Gastrocnemius medialis (tissue), 4 donors: ENCODE measurements around the gene POLD2. TPM values are rescaled to one million over a fixed set of nuclear protein-coding genes. Genes with fewer than 3 reads are reported as not detected.

ENCODE experiments used
- ATAC-seq, 2 donors: fragments of 150-250 bp; one replicate each; pipeline ENCODE4 v1.9.1; 2016
- DNase-seq, 2 donors: peaks; one replicate each; pipeline ENCODE4 v3.0.0-alpha.2; 2019
- H3K27ac ChIP-seq, 4 donors: fragments of 200-600 bp; sonication (generic); 1 replicate in 1 of 4; 2 replicates in 3 of 4; pipeline ENCODE4 v1.5.1; 2016 to 2018; ENCODE audit warnings: mild to moderate bottlenecking in 2 of 4, moderate library complexity in 1 of 4
- H3K27me3 ChIP-seq, 3 donors: fragments of 200-600 bp; sonication (generic) in 2 of 3; 1 replicate in 1 of 3; 2 replicates in 2 of 3; pipeline versions ENCODE4 v1.5.1 to v1.6.0; 2016 to 2019; ENCODE audit warnings: mild to moderate bottlenecking in 1 of 3, moderate library complexity in 1 of 3
- H3K36me3 ChIP-seq, 2 donors: fragments of 200-600 bp; sonication (generic) in 1 of 2; one replicate each; pipeline ENCODE4 v1.5.1; 2017 to 2018
- H3K4me1 ChIP-seq, 2 donors: fragments of 200-600 bp; sonication (generic) in 1 of 2; one replicate each; pipeline ENCODE4 v1.5.1; 2016 to 2017; ENCODE audit warnings: mild to moderate bottlenecking in 2 of 2
- H3K4me3 ChIP-seq, 4 donors: fragments of 200-600 bp; sonication (generic) in 3 of 4; 1 replicate in 1 of 4; 2 replicates in 3 of 4; pipeline ENCODE4 v1.5.1; 2016 to 2019; ENCODE audit warnings: mild to moderate bottlenecking in 2 of 4
- H3K9me3 ChIP-seq, 3 donors: fragments of 200-600 bp; sonication (generic) in 2 of 3; 1 replicate in 1 of 3; 2 replicates in 2 of 3; pipeline ENCODE4 v1.5.1; 2016 to 2019
- POLR2A ChIP-seq, 2 donors: fragments of 450-650 bp; IDR thresholded peaks; one replicate each; pipeline ENCODE4 v1.6.1; 2017; ENCODE audit warnings: antibody characterized with exemption in 2 of 2, mild to moderate bottlenecking in 2 of 2, moderate library complexity in 2 of 2
- in situ Hi-C, 4 donors: fragments of 200-750 bp; cut with MboI; loops; one replicate each; pipeline versions ENCODE4 v1.15.0 to v1.8.0; 2017; ENCODE audit warnings: low sequenced_read_pairs in 4 of 4
- intact Hi-C: fragments of 100-400 bp; cut with DNase I; formaldehyde crosslinking; loops from one replicate; pipeline ENCODE4 v1.15.1; 2023; ENCODE audit warnings: low total_unique reads
- total RNA-seq, 4 donors: library from RNA; depleted of rRNA; stranded (reverse); fragments of >200 nt; gene quantifications; one replicate each; pipeline versions ENCODE4 v1.1.0 to v1.2.3, GENCODE V29; 2016
- TF ChIP-seq, protein P1 (sequence below), 5 experiments: fragments of 450-650 bp in 3 of 5; fragments of 200-600 bp in 2 of 5; sonication (generic) in 2 of 5; IDR thresholded peaks in 4 of 5; conservative IDR thresholded peaks in 1 of 5; 1 replicate in 4 of 5; 2 replicates in 1 of 5; pipeline ENCODE4 v1.5.1; 2016 to 2019; ENCODE audit warnings: antibody characterized with exemption in 5 of 5, mild to moderate bottlenecking in 3 of 5, moderate library complexity in 3 of 5

POLD2 gene
- total RNA-seq, 4 donors from 2014 or later: 69.4 to 93.0 (median 77.7) TPM

DNA sequence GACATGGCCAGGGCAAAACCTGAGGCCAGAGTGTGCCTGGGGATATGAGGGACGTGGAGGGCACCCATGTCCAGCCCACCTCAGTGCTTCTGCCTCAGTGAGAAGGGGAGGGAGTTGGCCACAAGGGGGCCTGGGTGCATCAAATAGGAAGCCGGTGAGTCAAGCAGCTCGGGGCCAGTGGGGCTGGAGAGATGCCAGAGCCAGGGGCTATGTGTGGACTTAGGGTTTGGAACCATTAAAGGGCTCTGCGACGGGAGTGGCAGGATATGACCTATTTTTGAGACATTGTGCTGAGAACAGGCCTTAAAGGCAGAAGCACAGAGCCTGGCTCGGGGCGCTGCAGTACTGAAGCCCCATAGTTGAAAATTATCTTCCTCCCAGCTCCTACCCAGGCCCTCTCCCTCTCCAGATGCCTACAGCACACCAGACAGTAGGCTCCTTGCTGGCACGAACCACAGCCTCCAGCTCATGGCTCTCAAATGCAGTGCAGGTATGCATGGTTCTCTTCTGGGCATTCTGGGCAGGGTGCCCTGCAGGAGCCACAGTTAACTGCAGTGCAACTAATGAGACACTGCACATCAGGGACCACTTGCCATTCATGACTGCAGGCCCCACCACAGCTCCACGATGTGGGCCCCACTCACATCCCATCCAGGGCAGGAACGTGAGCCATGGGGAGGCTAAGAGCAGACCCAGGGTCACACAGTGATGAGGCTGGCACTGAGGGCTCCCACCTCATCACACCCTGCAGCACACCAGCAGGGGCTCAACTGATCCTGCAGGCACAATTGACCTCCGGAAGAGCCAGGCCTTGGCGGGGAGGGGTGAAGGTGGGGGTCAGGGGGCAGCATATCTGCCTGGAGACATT, 50.8 kb downstream of the POLD2 start:
- intact Hi-C loops: no loop called here
- peaks cover 30 to 43% of the 10 kb centered on the region in 2 donors for H3K4me1 ChIP-seq
- H3K4me3 ChIP-seq: no peak overlapping the region

DNA sequence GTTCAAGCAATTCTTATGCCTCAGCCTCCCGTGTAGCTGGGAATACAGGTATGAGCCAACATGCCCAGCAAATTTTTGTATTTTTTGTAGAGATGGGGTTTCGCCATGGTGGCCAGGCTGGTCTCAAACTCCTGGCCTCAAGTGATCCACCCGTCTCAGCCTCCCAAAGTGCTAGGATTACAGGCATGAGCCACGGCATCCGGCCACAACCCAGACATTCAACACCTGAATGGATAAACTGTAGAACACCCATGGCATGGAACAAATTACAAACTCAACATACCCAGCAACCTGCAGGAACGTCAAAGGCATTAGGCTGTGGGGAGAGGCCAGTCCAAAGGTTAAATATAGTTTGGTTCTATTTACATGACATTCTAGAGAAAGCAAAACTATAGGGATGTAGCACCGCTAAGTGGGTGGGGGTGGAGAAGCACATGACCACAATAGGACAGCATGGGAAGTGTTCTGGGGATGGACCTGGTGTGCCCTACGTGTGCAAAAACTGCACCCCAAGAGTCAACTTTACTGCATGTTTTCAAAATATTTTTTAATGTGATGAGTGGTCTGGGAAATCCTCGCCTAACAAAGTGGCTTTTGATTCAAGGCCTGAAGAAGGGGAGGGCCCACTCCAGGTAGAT, 51.5 kb downstream of the POLD2 start:
- ATAC-seq: no peak
- peaks cover 38 to 46% of the 10 kb centered on the region in 2 donors for H3K4me1 ChIP-seq
- H3K27me3 ChIP-seq: no peaks in the 10 kb centered on the region
- H3K36me3 ChIP-seq: peaks cover 0 to 14% of the 10 kb centered on the region in 2 donors
- in situ Hi-C loops: no loop called here
- intact Hi-C loops: no loop called here
- no peak overlapping the region for H3K4me3 ChIP-seq
- no peaks in the 10 kb centered on the region for H3K9me3 ChIP-seq
- no peak for DNase-seq
- TF ChIP-seq POLR2A (IDR thresholded peaks at IDR 0.05): no peak
- TF ChIP-seq, protein P1, sequence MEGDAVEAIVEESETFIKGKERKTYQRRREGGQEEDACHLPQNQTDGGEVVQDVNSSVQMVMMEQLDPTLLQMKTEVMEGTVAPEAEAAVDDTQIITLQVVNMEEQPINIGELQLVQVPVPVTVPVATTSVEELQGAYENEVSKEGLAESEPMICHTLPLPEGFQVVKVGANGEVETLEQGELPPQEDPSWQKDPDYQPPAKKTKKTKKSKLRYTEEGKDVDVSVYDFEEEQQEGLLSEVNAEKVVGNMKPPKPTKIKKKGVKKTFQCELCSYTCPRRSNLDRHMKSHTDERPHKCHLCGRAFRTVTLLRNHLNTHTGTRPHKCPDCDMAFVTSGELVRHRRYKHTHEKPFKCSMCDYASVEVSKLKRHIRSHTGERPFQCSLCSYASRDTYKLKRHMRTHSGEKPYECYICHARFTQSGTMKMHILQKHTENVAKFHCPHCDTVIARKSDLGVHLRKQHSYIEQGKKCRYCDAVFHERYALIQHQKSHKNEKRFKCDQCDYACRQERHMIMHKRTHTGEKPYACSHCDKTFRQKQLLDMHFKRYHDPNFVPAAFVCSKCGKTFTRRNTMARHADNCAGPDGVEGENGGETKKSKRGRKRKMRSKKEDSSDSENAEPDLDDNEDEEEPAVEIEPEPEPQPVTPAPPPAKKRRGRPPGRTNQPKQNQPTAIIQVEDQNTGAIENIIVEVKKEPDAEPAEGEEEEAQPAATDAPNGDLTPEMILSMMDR (IDR thresholded peaks at IDR 0.05 in 4 of 5, conservative IDR thresholded peaks at IDR 0.05 in 1 of 5): no peak
- H3K27ac ChIP-seq: peak overlapping the region; percentile 71 to 87 (median 81)

More for the DNA sequence above, 50.8 kb downstream of the POLD2 start:
- Histone ChIP-seq H3K27me3 (no peaks in the 10 kb centered on the region), H3K36me3 (peaks cover 0 to 21% of the 10 kb centered on the region in 2 donors), H3K9me3 (no peaks in the 10 kb centered on the region), H3K27ac (peak overlapping the region; percentile 71 to 87 (median 81))
- in situ Hi-C loops: no loop called here
- ATAC-seq: peak in 1 of 2 donors; percentile 37
- DNase-seq: peak in 1 of 2 donors; percentile 77
- no peak for TF ChIP-seq POLR2A (IDR thresholded peaks at IDR 0.05)
- TF ChIP-seq, protein P1 (IDR thresholded peaks at IDR 0.05 in 4 of 5, conservative IDR thresholded peaks at IDR 0.05 in 1 of 5): peak; percentile 37 to 69 (median 58)

DNA sequence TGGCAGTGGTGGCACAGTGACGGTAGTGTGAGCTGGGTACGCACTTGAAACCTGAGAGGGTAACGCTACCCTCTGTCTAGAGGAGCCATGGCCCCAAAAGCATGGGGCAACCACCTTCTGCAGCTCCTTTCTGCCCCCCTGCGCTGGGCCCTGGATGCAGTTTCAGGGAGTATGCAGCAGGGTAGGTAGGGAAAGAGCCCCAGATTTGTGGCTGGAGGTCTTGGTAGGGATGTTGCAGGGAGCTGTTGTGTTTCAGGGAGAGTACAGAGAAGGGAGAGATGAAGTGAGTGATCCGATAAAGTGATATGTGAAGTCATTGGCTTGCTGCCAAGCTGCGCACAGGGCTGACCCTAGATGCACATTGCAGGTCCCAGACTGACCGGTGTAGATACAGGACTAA, 55.3 kb downstream of the POLD2 start:
- Histone ChIP-seq H3K9me3 (no peaks in the 10 kb centered on the region), H3K4me3 (no peak overlapping the region), H3K27ac (peak overlapping the region in 3 of 4 donors; percentile 88 to 95 (median 93)), H3K27me3 (no peaks in the 10 kb centered on the region), H3K4me1 (peaks cover 60 to 73% of the 10 kb centered on the region in 2 donors), H3K36me3 (no peaks in the 10 kb centered on the region)
- intact Hi-C loops (loop anchor here (5.0 kb wide), 2 partner anchors 254 to 514 kb away; partner anchors contain the start of gene TMED4), in situ Hi-C loops (no loop called here)
- DNase-seq (peak in 1 of 2 donors; percentile 59), ATAC-seq (peak; percentile 17 to 20)
- TF ChIP-seq, protein P1 (IDR thresholded peaks at IDR 0.05 in 4 of 5, conservative IDR thresholded peaks at IDR 0.05 in 1 of 5): no peak
- TF ChIP-seq POLR2A (IDR thresholded peaks at IDR 0.05): no peak

DNA sequence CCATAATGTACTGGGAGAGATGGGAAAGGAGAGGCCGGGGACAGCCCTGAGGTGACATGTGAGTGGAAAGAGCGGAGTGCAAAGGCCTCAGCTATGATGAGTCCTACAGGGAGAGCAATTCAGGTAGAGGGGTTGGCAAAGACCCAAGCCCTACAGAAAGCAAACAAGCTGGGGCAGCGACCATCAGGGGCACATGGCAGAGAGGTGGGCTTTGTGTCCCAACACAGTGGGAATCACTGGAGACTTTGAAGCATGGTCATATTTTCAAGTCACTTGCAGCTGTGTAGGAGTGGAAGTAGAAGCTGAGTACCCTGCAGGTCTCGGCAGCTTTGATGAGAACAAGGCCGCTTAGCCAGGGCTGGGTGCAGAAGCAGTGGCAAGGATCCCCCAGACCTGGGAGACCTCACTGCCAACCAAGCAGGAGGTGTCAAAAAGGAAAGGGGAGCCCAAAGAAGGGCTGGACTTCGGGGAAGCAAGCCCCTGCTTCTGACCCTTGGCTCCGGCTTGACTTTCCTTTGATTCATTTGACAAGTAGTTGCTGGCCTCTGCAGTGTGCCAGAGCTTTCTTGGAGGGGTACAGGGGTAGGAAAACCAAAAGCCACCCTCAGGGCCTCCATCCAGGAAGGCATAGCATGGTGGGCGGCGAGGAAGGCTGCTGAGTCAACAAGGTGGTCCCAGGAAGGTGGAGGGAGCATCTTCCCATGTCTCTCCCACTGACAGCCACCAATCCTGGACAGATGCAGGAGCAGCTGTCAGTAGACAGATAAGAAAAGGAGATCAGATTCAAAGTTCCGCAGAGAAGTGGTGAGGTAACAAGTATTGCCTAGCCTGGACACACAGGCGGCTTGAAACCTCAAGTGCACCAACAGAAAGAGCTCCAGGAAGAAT, 56.0 kb downstream of the POLD2 start:
- ATAC-seq: no peak
- TF ChIP-seq, protein P1 (IDR thresholded peaks at IDR 0.05 in 4 of 5, conservative IDR thresholded peaks at IDR 0.05 in 1 of 5): no peak
- TF ChIP-seq POLR2A (IDR thresholded peaks at IDR 0.05): no peak
- H3K9me3 ChIP-seq: no peaks in the 10 kb centered on the region
- peaks cover 60 to 73% of the 10 kb centered on the region in 2 donors for H3K4me1 ChIP-seq
- no peak overlapping the region for H3K4me3 ChIP-seq
- intact Hi-C loops: loop anchor here (5.0 kb wide), 2 partner anchors 255 to 515 kb away; partner anchors contain the start of gene TMED4
- H3K27me3 ChIP-seq: no peaks in the 10 kb centered on the region
- H3K36me3 ChIP-seq: no peaks in the 10 kb centered on the region
- H3K27ac ChIP-seq: peak overlapping the region; percentile 85 to 95 (median 90)
- in situ Hi-C loops: no loop called here
- peak in 1 of 2 donors; percentile 20 for DNase-seq
